Mesenchymal stem cell (in vitro differentiated cells and primary cell): ENCODE data around the gene BBS2. TPM values are rescaled to one million over a fixed set of nuclear protein-coding genes. Genes with fewer than 3 reads are reported as not detected.
A peak's percentile ranks its signal among the peaks of the same experiment; 100 is the strongest.

Source experiments
- DNase-seq: peaks from one replicate; pipeline ENCODE4 v3.0.0-alpha.2; 2013
- H2AFZ ChIP-seq: one replicate; pipeline ENCODE4 v1.6.1; 2013; ENCODE audit warnings: low read depth, mild to moderate bottlenecking, control low read depth, inconsistent platforms, low read length, moderate library complexity
- H2AK5ac ChIP-seq: 2 replicates; pipeline ENCODE4 v1.6.1; 2013; ENCODE audit warnings: low read length, moderate library complexity, mild to moderate bottlenecking, inconsistent platforms; ENCODE audit not compliant: severe bottlenecking
- H2BK120ac ChIP-seq: one replicate; pipeline ENCODE4 v1.6.1; 2013; ENCODE audit warnings: low read depth, mild to moderate bottlenecking, inconsistent platforms, low read length, moderate library complexity
- H2BK12ac ChIP-seq, 2 experiments: one replicate each; pipeline ENCODE4 v1.6.1; 2013; ENCODE audit warnings: inconsistent platforms in 2 of 2, low read length in 2 of 2, mild to moderate bottlenecking in 2 of 2, moderate library complexity in 2 of 2, control low read depth in 1 of 2
- H2BK15ac ChIP-seq: one replicate; pipeline ENCODE4 v1.6.1; 2013; ENCODE audit warnings: mild to moderate bottlenecking, low read depth, inconsistent platforms; ENCODE audit not compliant: poor library complexity, severe bottlenecking
- H2BK5ac ChIP-seq: 2 replicates; pipeline ENCODE4 v1.6.1; 2013; ENCODE audit warnings: low read depth, mild to moderate bottlenecking, low read length, control low read depth, inconsistent platforms; ENCODE audit not compliant: poor library complexity, severe bottlenecking
- H3K14ac ChIP-seq, 2 experiments: one replicate each; pipeline ENCODE4 v1.6.1; 2013; ENCODE audit warnings: inconsistent platforms in 2 of 2, low read length in 2 of 2, control low read depth in 1 of 2, mild to moderate bottlenecking in 1 of 2, moderate library complexity in 1 of 2
- H3K18ac ChIP-seq, 2 experiments: one replicate each; pipeline ENCODE4 v1.6.1; 2013; ENCODE audit warnings: inconsistent platforms in 2 of 2, low read length in 2 of 2, control low read depth in 1 of 2, low read depth in 1 of 2, mild to moderate bottlenecking in 1 of 2
- H3K23ac ChIP-seq, 2 experiments: one replicate each; pipeline ENCODE4 v1.6.1; 2013; ENCODE audit warnings: inconsistent platforms in 2 of 2, low read length in 2 of 2, mild to moderate bottlenecking in 2 of 2, moderate library complexity in 2 of 2, control low read depth in 1 of 2
- H3K27ac ChIP-seq: 2 replicates; pipeline ENCODE4 v1.5.1; 2013; ENCODE audit warnings: mild to moderate bottlenecking, moderate library complexity, low read length, control low read depth, inconsistent platforms; ENCODE audit not compliant: poor library complexity, severe bottlenecking
- H3K27me3 ChIP-seq, 2 experiments: 2 replicates each; pipeline versions ENCODE4 v1.6.1 to v1.7.0; 2013; ENCODE audit warnings: low read length in 2 of 2, mild to moderate bottlenecking in 2 of 2, moderate library complexity in 2 of 2, control low read depth in 1 of 2, inconsistent platforms in 1 of 2; ENCODE audit not compliant: control insufficient read depth in 1 of 2, insufficient read depth in 1 of 2
- H3K36me3 ChIP-seq, 2 experiments: 2 replicates each; pipeline versions ENCODE4 v1.6.1 to v1.7.0; 2013; ENCODE audit warnings: low read length in 2 of 2, control low read depth in 1 of 2, inconsistent platforms in 1 of 2, low read depth in 1 of 2, mild to moderate bottlenecking in 1 of 2; ENCODE audit not compliant: insufficient read depth in 2 of 2, control insufficient read depth in 1 of 2
- H3K4ac ChIP-seq, 2 experiments: one replicate each; pipeline ENCODE4 v1.6.1; 2013; ENCODE audit warnings: inconsistent platforms in 2 of 2, low read length in 2 of 2, mild to moderate bottlenecking in 2 of 2, moderate library complexity in 2 of 2, control low read depth in 1 of 2, low read depth in 1 of 2
- H3K4me1 ChIP-seq: 2 replicates; pipeline ENCODE4 v1.6.1; 2013; ENCODE audit warnings: low read depth, low read length, control low read depth; ENCODE audit not compliant: control insufficient read depth, insufficient read depth
- H3K4me2 ChIP-seq: 2 replicates; pipeline ENCODE4 v1.6.1; 2013; ENCODE audit warnings: low read length, mild to moderate bottlenecking, inconsistent platforms; ENCODE audit not compliant: poor library complexity, severe bottlenecking
- H3K4me3 ChIP-seq, 2 experiments: 2 replicates each; pipeline versions ENCODE4 v1.5.1 to v1.7.0; 2013; ENCODE audit warnings: low read length in 2 of 2, mild to moderate bottlenecking in 2 of 2, control low read depth in 1 of 2, low read depth in 1 of 2; ENCODE audit not compliant: insufficient read depth in 1 of 2
- H3K79me1 ChIP-seq: replicated peaks from 2 replicates; pipeline ENCODE4 v1.6.1; 2013; ENCODE audit warnings: mild to moderate bottlenecking, control low read depth, low read length, inconsistent platforms; ENCODE audit not compliant: poor library complexity, severe bottlenecking
- H3K9ac ChIP-seq: 2 replicates; pipeline ENCODE4 v1.7.0; 2013; ENCODE audit warnings: mild to moderate bottlenecking, low read length, moderate library complexity
- H3K9me3 ChIP-seq: 2 replicates; pipeline ENCODE4 v1.7.0; 2013; ENCODE audit warnings: mild to moderate bottlenecking, low read length; ENCODE audit not compliant: control insufficient read depth
- H4K8ac ChIP-seq: one replicate; pipeline ENCODE4 v1.6.1; 2013; ENCODE audit warnings: inconsistent platforms, mild to moderate bottlenecking, low read length, moderate library complexity
- H4K91ac ChIP-seq: one replicate; pipeline ENCODE4 v1.6.1; 2013; ENCODE audit warnings: mild to moderate bottlenecking, low read length, inconsistent platforms
- WGBS: methylation state at CpG from one replicate; pipeline ENCODE4 v1.1.7; 2013; ENCODE audit warnings: mixed read lengths; 5-methylcytosine and 5-hydroxymethylcytosine counted together
- polyA plus RNA-seq, 2 experiments: library from polyadenylated mRNA; stranded (reverse); fragments of 200-250 nt; gene quantifications; one replicate each; pipeline ENCODE4 v1.2.3, GENCODE V29; 2013

The BBS2 gene, protein sequence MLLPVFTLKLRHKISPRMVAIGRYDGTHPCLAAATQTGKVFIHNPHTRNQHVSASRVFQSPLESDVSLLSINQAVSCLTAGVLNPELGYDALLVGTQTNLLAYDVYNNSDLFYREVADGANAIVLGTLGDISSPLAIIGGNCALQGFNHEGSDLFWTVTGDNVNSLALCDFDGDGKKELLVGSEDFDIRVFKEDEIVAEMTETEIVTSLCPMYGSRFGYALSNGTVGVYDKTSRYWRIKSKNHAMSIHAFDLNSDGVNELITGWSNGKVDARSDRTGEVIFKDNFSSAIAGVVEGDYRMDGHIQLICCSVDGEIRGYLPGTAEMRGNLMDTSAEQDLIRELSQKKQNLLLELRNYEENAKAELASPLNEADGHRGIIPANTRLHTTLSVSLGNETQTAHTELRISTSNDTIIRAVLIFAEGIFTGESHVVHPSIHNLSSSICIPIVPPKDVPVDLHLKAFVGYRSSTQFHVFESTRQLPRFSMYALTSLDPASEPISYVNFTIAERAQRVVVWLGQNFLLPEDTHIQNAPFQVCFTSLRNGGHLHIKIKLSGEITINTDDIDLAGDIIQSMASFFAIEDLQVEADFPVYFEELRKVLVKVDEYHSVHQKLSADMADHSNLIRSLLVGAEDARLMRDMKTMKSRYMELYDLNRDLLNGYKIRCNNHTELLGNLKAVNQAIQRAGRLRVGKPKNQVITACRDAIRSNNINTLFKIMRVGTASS
- polyA plus RNA-seq (2013, experiment 1 of 2): 22.8 TPM
- polyA plus RNA-seq (2013, experiment 2 of 2): 21.2 TPM

DNA sequence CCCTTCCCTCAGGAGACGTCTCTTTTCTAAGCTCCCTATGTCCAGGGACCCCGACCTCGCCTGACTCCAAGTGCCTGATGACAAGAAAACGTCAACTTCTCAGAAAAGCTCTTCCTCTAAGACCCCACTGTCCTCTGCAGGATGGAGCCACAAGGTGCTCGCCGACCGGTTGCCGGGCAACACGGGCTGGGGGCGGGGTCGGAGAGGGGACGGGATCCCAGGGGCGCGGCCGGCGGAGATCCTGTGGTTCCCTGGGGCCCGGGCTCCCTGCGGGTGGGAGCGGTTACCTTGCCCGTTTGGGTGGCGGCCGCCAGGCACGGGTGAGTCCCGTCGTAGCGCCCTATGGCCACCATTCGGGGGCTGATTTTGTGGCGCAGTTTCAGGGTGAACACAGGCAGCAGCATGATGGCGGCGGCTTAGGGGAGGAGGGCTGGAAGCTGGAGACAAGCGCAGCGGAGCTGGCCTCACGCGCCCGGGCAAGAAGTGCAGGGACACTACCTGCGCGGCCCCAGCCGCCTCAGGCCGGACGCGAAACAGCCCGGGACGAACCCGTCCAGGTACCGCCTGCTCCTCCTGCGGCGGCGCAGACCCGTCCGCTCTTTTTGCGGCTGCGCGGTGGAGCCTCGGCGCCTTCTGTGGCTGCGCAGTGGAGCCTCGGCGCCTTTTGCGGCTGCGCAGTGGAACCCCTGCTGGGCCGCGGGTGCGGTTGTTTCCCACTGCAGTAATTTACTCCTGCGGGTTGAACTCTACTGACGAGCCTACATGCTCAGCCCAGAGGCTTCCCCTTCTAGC lies at the start of gene BBS2:
Gene BBS2 (minus strand): TSS at position 566 of the 792 bp plus-strand sequence. CDS start 162 bp downstream, at position 404.
- no peaks in the 10 kb centered on the region for H3K9me3 ChIP-seq
- peak within 1 kb of the TSS in 1 of 2 experiments; percentile 37 for H3K23ac ChIP-seq
- no peak within 1 kb of the TSS for H2BK15ac ChIP-seq
- peaks cover 6% of the 10 kb centered on the region for H3K4me1 ChIP-seq
- H3K4me3 ChIP-seq: peak within 1 kb of the TSS; percentile 84 to 96
- H2BK120ac ChIP-seq: peak within 1 kb of the TSS; percentile 21
- peak within 1 kb of the TSS; percentile 47 to 73 for H3K4ac ChIP-seq
- peak within 1 kb of the TSS; percentile 95 for H3K9ac ChIP-seq
- peak within 1 kb of the TSS; percentile 74 to 93 for H3K18ac ChIP-seq
- no peak within 1 kb of the TSS for H2AK5ac ChIP-seq
- H2AFZ ChIP-seq: peak within 1 kb of the TSS; percentile 85
- no peak within 1 kb of the TSS for H3K27ac ChIP-seq
- no peaks in the 10 kb centered on the region for H3K36me3 ChIP-seq
- peaks cover 14% of the 10 kb centered on the region for H3K79me1 ChIP-seq
- peak within 1 kb of the TSS; percentile 93 for H4K8ac ChIP-seq
- H3K14ac ChIP-seq: peak within 1 kb of the TSS in 1 of 2 experiments; percentile 46
- H2BK5ac ChIP-seq: no peak within 1 kb of the TSS
- WGBS: under 1% methylated on average over 59 of the region's 65 CpGs
- peak within 1 kb of the TSS; percentile 88 for H3K4me2 ChIP-seq
- peak within 1 kb of the TSS in 1 of 2 experiments; percentile 74 for H2BK12ac ChIP-seq
- H4K91ac ChIP-seq: peak within 1 kb of the TSS; percentile 83
- no peaks in the 10 kb centered on the region for H3K27me3 ChIP-seq
- DNase-seq: peak; percentile 85

DNA sequence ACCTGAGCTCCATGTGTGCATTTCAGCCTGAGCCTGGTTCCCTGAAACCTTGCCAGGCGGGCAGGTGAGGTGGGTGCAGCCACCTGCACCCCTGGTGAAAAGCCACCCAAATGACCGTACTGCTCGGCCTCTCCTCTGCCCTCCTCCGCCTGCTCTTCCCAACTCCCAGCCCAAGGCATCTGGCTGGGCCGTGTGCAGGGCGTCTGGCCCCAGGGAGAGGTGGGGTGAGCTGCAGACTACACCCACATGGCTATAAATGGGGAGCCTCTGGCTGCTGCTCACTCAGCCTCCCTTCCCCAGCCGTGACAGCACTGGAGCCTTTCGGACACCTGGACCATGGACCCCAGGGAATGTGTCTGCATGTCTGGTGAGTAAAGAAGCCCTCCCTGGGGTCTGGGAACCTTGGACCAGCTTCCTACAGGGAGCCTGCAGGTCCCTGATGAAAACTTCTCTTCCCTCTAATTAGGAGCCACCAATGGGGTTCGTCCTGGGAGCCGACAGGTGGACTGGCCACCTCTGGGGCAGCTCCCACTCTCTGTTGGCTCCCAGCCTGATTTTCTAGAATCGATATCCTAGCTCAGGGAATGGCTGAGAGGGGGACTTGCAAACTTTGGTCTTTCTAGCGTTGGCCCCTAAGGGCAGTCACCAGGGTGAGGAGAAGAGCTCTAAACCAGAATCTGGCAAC lies 45.1 kb upstream of the BBS2 start, which contains the start of gene MT4:
Gene MT4 (plus strand): TSS at position 281 of the 685 bp plus-strand sequence. CDS start 56 bp downstream, at position 337.
- Histone ChIP-seq H4K91ac (no peak within 1 kb of the TSS), H3K4me3 (no peak within 1 kb of the TSS), H3K18ac (no peak within 1 kb of the TSS), H3K9ac (no peak within 1 kb of the TSS), H2AK5ac (no peak within 1 kb of the TSS), H2BK12ac (no peak within 1 kb of the TSS), H3K27me3 (peaks cover 37 to 56% of the 10 kb centered on the region in 2 experiments), H2BK120ac (no peak within 1 kb of the TSS), H2AFZ (no peak within 1 kb of the TSS), H2BK5ac (no peak within 1 kb of the TSS), H3K4me2 (no peak within 1 kb of the TSS), H3K27ac (no peak within 1 kb of the TSS), H3K79me1 (no peaks in the 10 kb centered on the region), H3K36me3 (no peaks in the 10 kb centered on the region), H3K23ac (no peak within 1 kb of the TSS), H4K8ac (no peak within 1 kb of the TSS), H2BK15ac (no peak within 1 kb of the TSS), H3K4me1 (no peaks in the 10 kb centered on the region), H3K9me3 (no peaks in the 10 kb centered on the region), H3K4ac (no peak within 1 kb of the TSS), H3K14ac (no peak within 1 kb of the TSS)
- DNase-seq: no peak
- 87% methylated on average over 10 of the region's 12 CpGs for WGBS

DNA sequence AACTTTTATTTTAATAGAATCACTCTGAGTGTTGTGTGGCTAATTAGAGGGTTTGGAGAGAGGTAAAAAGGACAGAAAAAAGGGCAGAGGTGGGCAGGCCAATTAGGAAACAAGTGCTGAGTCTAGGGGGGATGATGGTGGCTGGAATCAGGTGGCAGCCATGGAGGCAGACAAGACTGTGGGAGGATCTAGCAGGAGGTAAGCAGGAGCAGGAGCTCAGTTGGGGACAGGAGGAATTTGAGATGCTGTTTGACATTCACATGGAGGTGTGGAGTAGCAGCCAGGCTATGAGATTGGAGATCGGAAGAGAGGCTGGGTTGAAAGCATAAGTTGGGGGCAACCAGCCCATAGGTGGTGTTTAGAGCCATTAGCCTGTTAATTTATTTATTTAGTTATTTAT lies 41.3 kb upstream of the BBS2 start:
- Histone ChIP-seq H2BK120ac (no peak overlapping the region), H3K79me1 (no peaks in the 10 kb centered on the region), H2BK12ac (no peak overlapping the region), H3K14ac (no peak overlapping the region), H3K4me3 (no peak overlapping the region), H2AK5ac (no peak overlapping the region), H2BK5ac (no peak overlapping the region), H3K4me1 (no peaks in the 10 kb centered on the region), H2AFZ (no peak overlapping the region), H3K4ac (no peak overlapping the region), H4K91ac (no peak overlapping the region), H4K8ac (no peak overlapping the region), H3K27ac (no peak overlapping the region), H3K23ac (no peak overlapping the region), H3K36me3 (no peaks in the 10 kb centered on the region), H2BK15ac (no peak overlapping the region), H3K9ac (no peak overlapping the region), H3K9me3 (no peaks in the 10 kb centered on the region), H3K4me2 (no peak overlapping the region), H3K27me3 (peaks cover 15 to 42% of the 10 kb centered on the region in 2 experiments), H3K18ac (no peak overlapping the region)
- DNase-seq: no peak
- 86% methylated on average over 1 of the region's 1 CpG for WGBS
